Naive thymus-derived CD8-positive, alpha-beta T cell (primary cell): ENCODE results near the gene OS9. TPM values are rescaled to one million over a fixed set of nuclear protein-coding genes. Genes with fewer than 3 reads are reported as not detected.
A peak's percentile ranks its signal among the peaks of the same experiment; 100 is the strongest.

ENCODE experiments used
- ATAC-seq, 2 donors: fragments of 150-1000 bp; cut with Tn5 transposase in 1 of 2; sonication (Bioruptor Pico), chemical (Tn5 transposase) in 1 of 2; 1 replicate in 1 of 2; 2 replicates in 1 of 2; pipeline ENCODE4 v1.10.0; 2021; ENCODE audit warnings: mild to moderate bottlenecking in 2 of 2, moderate library complexity in 2 of 2
- POLR2A ChIA-PET: fragments of 350-600 bp; sonication (Branson Sonifier 250); formaldehyde crosslinking; loops from one replicate; lab custom pipeline; 2021; ENCODE audit warnings: antibody characterized with exemption; lab: Charles Lee
- DNase-seq, 10 donors: peaks; one replicate each; pipeline versions ENCODE4 v3.0.0 to v3.0.0-alpha.2; 2020 to 2022
- H3K27ac Mint-ChIP-seq, 10 donors: one replicate each; pipeline ENCODE4 v1.8.0; 2020 to 2022; ENCODE audit warnings: mild to moderate bottlenecking in 10 of 10, mixed read lengths in 10 of 10, moderate library complexity in 4 of 10, inconsistent platforms in 1 of 10
- H3K27me3 Mint-ChIP-seq, 5 donors: one replicate each; pipeline ENCODE4 v1.8.0; 2021 to 2022; ENCODE audit warnings: mixed read lengths in 5 of 5
- H3K36me3 Mint-ChIP-seq, 3 donors: one replicate each; pipeline ENCODE4 v1.8.0; 2020 to 2022; ENCODE audit warnings: mixed read lengths in 3 of 3, mild to moderate bottlenecking in 2 of 3, inconsistent platforms in 1 of 3
- H3K4me1 Mint-ChIP-seq, 4 donors: one replicate each; pipeline ENCODE4 v1.8.0; 2021 to 2022; ENCODE audit warnings: mixed read lengths in 4 of 4
- H3K4me3 Mint-ChIP-seq, 10 donors: one replicate each; pipeline ENCODE4 v1.8.0; 2020 to 2022; ENCODE audit warnings: mild to moderate bottlenecking in 10 of 10, mixed read lengths in 10 of 10, moderate library complexity in 6 of 10, inconsistent platforms in 1 of 10
- H3K9me3 Mint-ChIP-seq, 9 donors: one replicate each; pipeline ENCODE4 v1.8.0; 2020 to 2022; ENCODE audit warnings: mixed read lengths in 9 of 9, mild to moderate bottlenecking in 3 of 9, inconsistent platforms in 1 of 9, moderate library complexity in 1 of 9
- polyA plus RNA-seq, 3 donors: library from polyadenylated mRNA; unstranded; fragments of 300-500 nt; fragmentation: Illumina TruSeq; gene quantifications; one replicate each; pipeline ENCODE4 v1.2.3, GENCODE V29; 2021
- total RNA-seq, 8 experiments: library from RNA in 2 of 8; stranded (reverse) in 2 of 8; gene quantifications; one replicate each; pipeline ENCODE4 v1.2.3 and lab custom pipeline; 2021 to 2026

OS9 gene
- total and polyA plus RNA-seq, 5 experiments from 2014 or later: 53.6 to 166 (median 56.3) TPM

- ATAC-seq: no peak
Observed at GRCh38 chr12:57752668-57753000, 58.7 kb downstream of the OS9 start.

GRCh38 chr12:57753756-57754337 lies 59.9 kb downstream of the OS9 start:
- peaks cover 45 to 69% (median 62%) of the 10 kb centered on the region in 4 donors for H3K4me1 Mint-ChIP-seq
- ATAC-seq: no peak
- no peaks in the 10 kb centered on the region for H3K9me3 Mint-ChIP-seq
- H3K27me3 Mint-ChIP-seq: no peaks in the 10 kb centered on the region
- H3K27ac Mint-ChIP-seq: peak overlapping the region; percentile 94 to 100 (median 97)
- H3K36me3 Mint-ChIP-seq: peaks cover 0 to 30% (median 0%) of the 10 kb centered on the region in 3 donors
- no peak for DNase-seq
- peak overlapping the region; percentile 84 to 100 (median 92) for H3K4me3 Mint-ChIP-seq
- POLR2A ChIA-PET: interaction anchor here (0.6 to 1.0 kb wide), 6 partner anchors 9 to 180 kb away, joined by 3 to 7 read pairs (median 4); partner anchors contain the start of genes EEF1AKMT3, METTL1 and TSPAN31

More at GRCh38 chr12:57752668-57753000, 58.7 kb downstream of the OS9 start:
- no peaks in the 10 kb centered on the region for H3K27me3 Mint-ChIP-seq
- H3K36me3 Mint-ChIP-seq: peaks cover 0 to 33% (median 8%) of the 10 kb centered on the region in 3 donors
- peaks cover 40 to 61% (median 55%) of the 10 kb centered on the region in 4 donors for H3K4me1 Mint-ChIP-seq
- H3K27ac Mint-ChIP-seq: peak overlapping the region; percentile 91 to 100 (median 97)
- H3K4me3 Mint-ChIP-seq: peak overlapping the region; percentile 89 to 96 (median 94)
- POLR2A ChIA-PET: interaction anchor here (0.9 to 1.2 kb wide), 6 partner anchors 11 to 94 kb away, joined by 3 to 13 read pairs (median 4); partner anchors contain the start of gene CTDSP2
- no peak for DNase-seq
- no peaks in the 10 kb centered on the region for H3K9me3 Mint-ChIP-seq

GRCh38 chr12:57754411-57755193 lies 60.7 kb downstream of the OS9 start, which contains the start of gene MARCHF9:
MARCHF9 (plus strand) TSS chr12:57755103; CDS start chr12:57755529, 426 bp downstream.
- POLR2A ChIA-PET: interaction anchor here (0.6 to 2.6 kb wide), 8 partner anchors 10 to 142 kb away, joined by 3 to 13 read pairs (median 4); partner anchors contain the start of genes EEF1AKMT3, METTL1, TSFM and TSPAN31
- Mint-ChIP-seq H3K27me3 (no peaks in the 10 kb centered on the region), H3K4me3 (peak within 1 kb of the TSS; percentile 84 to 100 (median 92)), H3K36me3 (peaks cover 0 to 31% (median 0%) of the 10 kb centered on the region in 3 donors), H3K27ac (peak within 1 kb of the TSS; percentile 94 to 100 (median 97)), H3K9me3 (no peaks in the 10 kb centered on the region), H3K4me1 (peaks cover 48 to 73% (median 67%) of the 10 kb centered on the region in 4 donors)
- DNase-seq (peak; percentile 67 to 94 (median 81)), ATAC-seq (peak; percentile 41 to 45)

- H3K4me3 Mint-ChIP-seq: peak overlapping the region in 6 of 10 donors; percentile 16 to 89 (median 29)
- ATAC-seq (no peak), DNase-seq (no peak)
- H3K27me3 Mint-ChIP-seq: no peaks in the 10 kb centered on the region
- peak overlapping the region in 1 of 10 donors; percentile 53 for H3K27ac Mint-ChIP-seq
- H3K36me3 Mint-ChIP-seq: peaks cover 0 to 34% (median 0%) of the 10 kb centered on the region in 3 donors
- H3K9me3 Mint-ChIP-seq: no peaks in the 10 kb centered on the region
- POLR2A ChIA-PET: interaction anchor here (0.6 to 2.6 kb wide), 3 partner anchors 14 to 142 kb away, joined by 3 to 13 read pairs (median 12); partner anchors contain the start of gene TSFM
- H3K4me1 Mint-ChIP-seq: peaks cover 50 to 79% (median 71%) of the 10 kb centered on the region in 4 donors
Observed at GRCh38 chr12:57755194-57755453, 61.2 kb downstream of the OS9 start.

- H3K27me3 Mint-ChIP-seq: no peaks in the 10 kb centered on the region
- ATAC-seq (peak in 1 of 2 donors; percentile 20), DNase-seq (peak in 8 of 10 donors; percentile 32 to 78 (median 42))
- peaks cover 0 to 29% (median 0%) of the 10 kb centered on the region in 3 donors for H3K36me3 Mint-ChIP-seq
- peaks cover 47 to 76% (median 70%) of the 10 kb centered on the region in 4 donors for H3K4me1 Mint-ChIP-seq
- no peaks in the 10 kb centered on the region for H3K9me3 Mint-ChIP-seq
- POLR2A ChIA-PET: interaction anchor here (0.6 to 2.6 kb wide), 9 partner anchors 8 to 141 kb away, joined by 3 to 17 read pairs (median 9); partner anchors contain the start of genes CTDSP2, CYP27B1, TSFM and TSPAN31
- peak overlapping the region; percentile 54 to 96 (median 93) for H3K27ac Mint-ChIP-seq
- peak overlapping the region; percentile 80 to 95 (median 91) for H3K4me3 Mint-ChIP-seq
Observed at GRCh38 chr12:57755454-57756372, 61.8 kb downstream of the OS9 start.

GRCh38 chr12:57756406-57757341 lies 62.7 kb downstream of the OS9 start:
- no peaks in the 10 kb centered on the region for H3K27me3 Mint-ChIP-seq
- peaks cover 0 to 28% (median 0%) of the 10 kb centered on the region in 3 donors for H3K36me3 Mint-ChIP-seq
- POLR2A ChIA-PET: interaction anchor here (0.9 to 2.6 kb wide), 11 partner anchors 9 to 147 kb away, joined by 3 to 17 read pairs (median 8); partner anchors contain the start of genes CTDSP2, CYP27B1, EEF1AKMT3 and METTL1
- DNase-seq: peak; percentile 51 to 84 (median 70)
- H3K4me3 Mint-ChIP-seq: peak overlapping the region; percentile 80 to 95 (median 91)
- no peaks in the 10 kb centered on the region for H3K9me3 Mint-ChIP-seq
- peak; percentile 20 to 22 for ATAC-seq
- H3K4me1 Mint-ChIP-seq: peaks cover 45 to 70% (median 65%) of the 10 kb centered on the region in 4 donors
- peak overlapping the region; percentile 54 to 96 (median 93) for H3K27ac Mint-ChIP-seq

GRCh38 chr12:57757771-57758170 lies 63.8 kb downstream of the OS9 start:
- peak overlapping the region in 5 of 10 donors; percentile 7 to 72 (median 20) for H3K27ac Mint-ChIP-seq
- POLR2A ChIA-PET: interaction anchor here (1.1 kb wide), 1 partner anchor 86 kb away, joined by 3 read pairs; no protein-coding TSS in a partner anchor

GRCh38 chr12:57758552-57759359 lies 64.8 kb downstream of the OS9 start:
- peak overlapping the region in 4 of 10 donors; percentile 28 to 75 (median 42) for H3K4me3 Mint-ChIP-seq

More at GRCh38 chr12:57757771-57758170, 63.8 kb downstream of the OS9 start:
- no peaks in the 10 kb centered on the region for H3K9me3 Mint-ChIP-seq
- peak overlapping the region in 1 of 10 donors; percentile 8 for H3K4me3 Mint-ChIP-seq
- H3K36me3 Mint-ChIP-seq: peaks cover 0 to 26% (median 0%) of the 10 kb centered on the region in 3 donors
- no peaks in the 10 kb centered on the region for H3K27me3 Mint-ChIP-seq
- H3K4me1 Mint-ChIP-seq: peaks cover 41 to 61% (median 56%) of the 10 kb centered on the region in 4 donors
- ATAC-seq (no peak), DNase-seq (no peak)

GRCh38 chr12:57759360-57759980 lies 65.5 kb downstream of the OS9 start:
- ATAC-seq (peak in 1 of 2 donors; percentile 28), DNase-seq (peak in 5 of 10 donors; percentile 35 to 49 (median 35))
- POLR2A ChIA-PET: interaction anchor here (0.6 to 2.0 kb wide), 8 partner anchors 8 to 176 kb away, joined by 3 to 9 read pairs (median 3); partner anchors contain the start of genes CTDSP2, EEF1AKMT3 and METTL1
- Mint-ChIP-seq H3K27me3 (peaks cover 0 to 8% (median 3%) of the 10 kb centered on the region in 5 donors), H3K4me1 (peaks cover 32 to 53% (median 45%) of the 10 kb centered on the region in 4 donors), H3K9me3 (no peaks in the 10 kb centered on the region), H3K36me3 (peaks cover 0 to 26% (median 0%) of the 10 kb centered on the region in 3 donors), H3K27ac (peak overlapping the region in 6 of 10 donors; percentile 7 to 70 (median 37)), H3K4me3 (peak overlapping the region in 2 of 10 donors; percentile 32 to 75)

More at GRCh38 chr12:57758552-57759359, 64.8 kb downstream of the OS9 start:
- Mint-ChIP-seq H3K36me3 (peaks cover 0 to 26% (median 0%) of the 10 kb centered on the region in 3 donors), H3K4me1 (peaks cover 35 to 53% (median 47%) of the 10 kb centered on the region in 4 donors), H3K27me3 (peaks cover 0 to 3% (median 0%) of the 10 kb centered on the region in 5 donors), H3K9me3 (no peaks in the 10 kb centered on the region), H3K27ac (peak overlapping the region in 6 of 10 donors; percentile 7 to 70 (median 50))
- ATAC-seq (no peak), DNase-seq (no peak)
- POLR2A ChIA-PET: interaction anchor here (0.6 to 2.0 kb wide), 7 partner anchors 9 to 175 kb away, joined by 3 to 9 read pairs (median 3); partner anchors contain the start of genes EEF1AKMT3, METTL1 and TSPAN31
